H9 (cell line): Measurements from ENCODE around the gene CDK6. TPM values are rescaled to one million over a fixed set of nuclear protein-coding genes. Genes with fewer than 3 reads are reported as not detected.

Source experiments
- DNase-seq: peaks from one replicate; pipeline ENCODE4 v3.0.0-alpha.2; 2017
- H2AFZ ChIP-seq: one replicate; pipeline ENCODE4 v1.6.1; 2013; ENCODE audit warnings: mild to moderate bottlenecking, low read length, control low read depth, moderate library complexity
- H2AK5ac ChIP-seq: 2 replicates; pipeline ENCODE4 v1.6.1; 2013; ENCODE audit warnings: low read length, control low read depth, mixed read lengths; ENCODE audit not compliant: insufficient read length
- H2BK120ac ChIP-seq: one replicate; pipeline ENCODE4 v1.6.1; 2013; ENCODE audit warnings: low read depth, mild to moderate bottlenecking, low read length, control low read depth, inconsistent platforms; ENCODE audit not compliant: poor library complexity, severe bottlenecking
- H2BK12ac ChIP-seq: 2 replicates; pipeline ENCODE4 v1.6.1; 2013; ENCODE audit warnings: low read length, control low read depth, mixed read lengths, low read depth; ENCODE audit not compliant: insufficient read length
- H2BK15ac ChIP-seq: 2 replicates; pipeline ENCODE4 v1.6.1; 2013; ENCODE audit warnings: low read depth, low read length, control low read depth
- H2BK20ac ChIP-seq: one replicate; pipeline ENCODE4 v1.6.1; 2013; ENCODE audit warnings: low read depth, mild to moderate bottlenecking, low read length, control low read depth, inconsistent platforms; ENCODE audit not compliant: poor library complexity, severe bottlenecking
- H2BK5ac ChIP-seq: 2 replicates; pipeline ENCODE4 v1.6.1; 2013; ENCODE audit warnings: low read length, control low read depth, mixed read lengths; ENCODE audit not compliant: insufficient read length
- H3K14ac ChIP-seq: 2 replicates; pipeline ENCODE4 v1.6.1; 2013; ENCODE audit warnings: low read length, control low read depth; ENCODE audit not compliant: insufficient read depth
- H3K18ac ChIP-seq: 2 replicates; pipeline ENCODE4 v1.6.1; 2013; ENCODE audit warnings: low read depth, mild to moderate bottlenecking, mixed read lengths, low read length, control low read depth; ENCODE audit not compliant: insufficient read length
- H3K23ac ChIP-seq: 2 replicates; pipeline ENCODE4 v1.6.1; 2013; ENCODE audit warnings: low read length, control low read depth, mixed read lengths, low read depth; ENCODE audit not compliant: insufficient read length
- H3K23me2 ChIP-seq: 2 replicates; pipeline ENCODE4 v1.6.1; 2013; ENCODE audit warnings: low read depth, mild to moderate bottlenecking, mixed read lengths, low read length, control low read depth; ENCODE audit not compliant: insufficient read length, poor library complexity, severe bottlenecking
- H3K27ac ChIP-seq: 2 replicates; pipeline ENCODE4 v1.5.1; 2013; ENCODE audit warnings: low read length, control low read depth, mixed read lengths, low read depth; ENCODE audit not compliant: insufficient read length
- H3K27me3 ChIP-seq: 2 replicates; pipeline ENCODE4 v1.6.1; 2013; ENCODE audit warnings: low read length, control low read depth, inconsistent platforms; ENCODE audit not compliant: insufficient read depth
- H3K4ac ChIP-seq: 2 replicates; pipeline ENCODE4 v1.6.1; 2013; ENCODE audit warnings: low read depth, mild to moderate bottlenecking, control low read depth, inconsistent platforms, low read length, moderate library complexity
- H3K4me1 ChIP-seq: 2 replicates; pipeline ENCODE4 v1.6.1; 2013; ENCODE audit warnings: low read length, control low read depth, inconsistent platforms; ENCODE audit not compliant: insufficient read depth
- H3K4me2 ChIP-seq: 2 replicates; pipeline ENCODE4 v1.6.1; 2013; ENCODE audit warnings: low read length, control low read depth, mixed read lengths; ENCODE audit not compliant: insufficient read length, insufficient read depth
- H3K56ac ChIP-seq: 2 replicates; pipeline ENCODE4 v1.6.1; 2013; ENCODE audit warnings: low read depth, mild to moderate bottlenecking, mixed read lengths, low read length, control low read depth; ENCODE audit not compliant: insufficient read length
- H3K79me1 ChIP-seq: 2 replicates; pipeline ENCODE4 v1.6.1; 2013; ENCODE audit warnings: low read depth, mild to moderate bottlenecking, moderate library complexity, low read length, control low read depth, inconsistent platforms; ENCODE audit not compliant: insufficient read depth, poor library complexity, severe bottlenecking
- H3K79me2 ChIP-seq: 2 replicates; pipeline ENCODE4 v1.6.1; 2013; ENCODE audit warnings: low read length, control low read depth, inconsistent platforms; ENCODE audit not compliant: insufficient read depth
- H3K9ac ChIP-seq: 2 replicates; pipeline ENCODE4 v1.6.1; 2013; ENCODE audit warnings: low read length, control low read depth, mixed read lengths; ENCODE audit not compliant: insufficient read length; ENCODE audit errors: extremely low read depth
- H3K9me3 ChIP-seq: one replicate; pipeline ENCODE4 v1.6.1; 2013; ENCODE audit warnings: low read depth, low read length, inconsistent platforms; ENCODE audit not compliant: control insufficient read depth
- H3T11ph ChIP-seq: one replicate; pipeline ENCODE4 v1.6.1; 2013; ENCODE audit warnings: mild to moderate bottlenecking, low read length, control low read depth, inconsistent platforms
- H4K20me1 ChIP-seq: one replicate; pipeline ENCODE4 v1.6.1; 2013; ENCODE audit not compliant: control insufficient read depth, insufficient read length, insufficient read depth
- H4K5ac ChIP-seq: 2 replicates; pipeline ENCODE4 v1.6.1; 2013; ENCODE audit warnings: low read depth, mild to moderate bottlenecking, mixed read lengths, low read length, control low read depth; ENCODE audit not compliant: insufficient read length
- H4K8ac ChIP-seq: replicated peaks from 2 replicates; pipeline ENCODE4 v1.6.1; 2013; ENCODE audit warnings: low read length, control low read depth, mixed read lengths, low read depth; ENCODE audit not compliant: insufficient read length
- H4K91ac ChIP-seq: 2 replicates; pipeline ENCODE4 v1.6.1; 2013; ENCODE audit warnings: low read depth, mild to moderate bottlenecking, moderate library complexity, mixed read lengths, low read length, control low read depth; ENCODE audit not compliant: insufficient read length
- H3K27ac Mint-ChIP-seq, 3 experiments: 2 replicates in 2 of 3; 3 replicates in 1 of 3; pipeline ENCODE4 v1.8.0; 2020 to 2021; ENCODE audit warnings: mixed read lengths in 3 of 3, mild to moderate bottlenecking in 1 of 3, moderate library complexity in 1 of 3
- H3K27me3 Mint-ChIP-seq: 2 replicates; pipeline ENCODE4 v1.8.0; 2021; ENCODE audit warnings: low read depth, mild to moderate bottlenecking, moderate library complexity, mixed read lengths
- H3K36me3 Mint-ChIP-seq, 3 experiments: 2 replicates in 2 of 3; 3 replicates in 1 of 3; pipeline ENCODE4 v1.8.0; 2020 to 2021; ENCODE audit warnings: low read depth in 3 of 3, mixed read lengths in 3 of 3; ENCODE audit not compliant: insufficient read depth in 1 of 3
- H3K4me1 Mint-ChIP-seq, 2 experiments: 2 replicates each; pipeline ENCODE4 v1.8.0; 2020; ENCODE audit warnings: mixed read lengths in 2 of 2
- H3K4me3 Mint-ChIP-seq, 2 experiments: 2 replicates in 1 of 2; 3 replicates in 1 of 2; pipeline ENCODE4 v1.8.0; 2020 to 2021; ENCODE audit warnings: mild to moderate bottlenecking in 2 of 2, mixed read lengths in 2 of 2, moderate library complexity in 1 of 2
- H3K9me3 Mint-ChIP-seq, 2 experiments: 2 replicates in 1 of 2; 3 replicates in 1 of 2; pipeline ENCODE4 v1.8.0; 2020; ENCODE audit warnings: mild to moderate bottlenecking in 2 of 2, mixed read lengths in 2 of 2, moderate library complexity in 1 of 2
- CTCF ChIP-seq: fragments of 200-600 bp; sonication (generic); conservative IDR thresholded peaks from 3 replicates; pipeline ENCODE4 v1.8.0; 2021; ENCODE audit warnings: antibody characterized with exemption, mild to moderate bottlenecking
- WGBS: extraction: QIAGEN DNeasy Blood & Tissue Kit; methylation state at CpG from one replicate; pipeline ENCODE4 v1.1.7; 2013; ENCODE audit warnings: missing lambda C conversion rate, low lambda C conversion rate, mixed read lengths; ENCODE audit not compliant: insufficient read length; ENCODE audit errors: extremely low coverage; 5-methylcytosine and 5-hydroxymethylcytosine counted together
- total RNA-seq: library from RNA; stranded (reverse); gene quantifications from 2 replicates; pipeline ENCODE4 v1.2.1, GENCODE V29; 2021

The CDK6 gene
- total RNA-seq, 1 experiment from 2014 or later, result 30.0 TPM

GRCh38 chr7:92881091-92881485 lies 44.7 kb upstream of the CDK6 start:
- H3K79me2 ChIP-seq, result no peaks in the 10 kb centered on the region
- H3K4me2 ChIP-seq, result no peak overlapping the region
- no peaks in the 10 kb centered on the region for H3K23me2 ChIP-seq
- H3K4ac ChIP-seq, result no peak overlapping the region
- no peak overlapping the region for H3K27ac ChIP-seq
- Mint-ChIP-seq H3K36me3 (no peaks in the 10 kb centered on the region), H3K4me1 (peaks cover 0 to 4% of the 10 kb centered on the region in 2 experiments; a peak in 1 of 4 replicates), H3K9me3 (no peaks in the 10 kb centered on the region), H3K27me3 (peaks cover 20% of the 10 kb centered on the region), H3K4me3 (no peak overlapping the region), H3K27ac (peak overlapping the region in 1 of 3 experiments; percentile 1; a peak in 1 of 7 replicates)
- H2BK15ac ChIP-seq, result no peak overlapping the region
- no peaks in the 10 kb centered on the region for H3K9me3 ChIP-seq
- no peak overlapping the region for H4K5ac ChIP-seq
- H3K14ac ChIP-seq, result no peak overlapping the region
- no peak for TF ChIP-seq CTCF
- no peak overlapping the region for H4K8ac ChIP-seq
- no peak overlapping the region for H3T11ph ChIP-seq
- H3K4me1 ChIP-seq, result no peaks in the 10 kb centered on the region
- WGBS, result no CpG with 5 or more reads among the region's 4 CpGs
- no peaks in the 10 kb centered on the region for H4K20me1 ChIP-seq
- no peak overlapping the region for H2BK20ac ChIP-seq
- no peak overlapping the region for H2AK5ac ChIP-seq
- H2BK5ac ChIP-seq, result no peak overlapping the region
- H3K56ac ChIP-seq, result no peak overlapping the region
- no peak for DNase-seq
- no peak overlapping the region for H3K9ac ChIP-seq
- H3K27me3 ChIP-seq, result no peaks in the 10 kb centered on the region
- no peak overlapping the region for H3K23ac ChIP-seq
- no peak overlapping the region for H2BK12ac ChIP-seq
- no peak overlapping the region for H3K18ac ChIP-seq
- no peak overlapping the region for H2AFZ ChIP-seq
- H2BK120ac ChIP-seq, result no peak overlapping the region
- H4K91ac ChIP-seq, result no peak overlapping the region
- H3K79me1 ChIP-seq, result no peaks in the 10 kb centered on the region
